IMR-90 (cell line): Measurements from ENCODE around the gene PPP2R2D. TPM values are rescaled to one million over a fixed set of nuclear protein-coding genes. Genes with fewer than 3 reads are reported as not detected.

ENCODE experiments used
- ATAC-seq: fragments of 200-7000 bp; cut with Tn5 transposase; 2 replicates; pipeline ENCODE4 v1.9.1; 2020; ENCODE audit warnings: low read depth, mild to moderate bottlenecking, moderate library complexity
- BruUV-seq: library from RNA; stranded (reverse); fragments of 400-500 nt; replicated peaks from 2 replicates; lab custom pipeline; 2021; lab: Mats Ljungman, UMichigan
- CTCF ChIA-PET: fragments of 300-600 bp; formaldehyde crosslinking; extraction: SDS; loops from one replicate; lab custom pipeline; 2021; ENCODE audit warnings: antibody characterized with exemption; lab: Yijun Ruan, JAX
- POLR2A ChIA-PET: fragments of 300-600 bp; sonication (Branson Sonifier 250); formaldehyde crosslinking; loops from one replicate; lab custom pipeline; 2022; ENCODE audit warnings: antibody characterized with exemption; ENCODE audit not compliant: unreplicated experiment; lab: Charles Lee
- DNase-seq: peaks from one replicate; pipeline ENCODE4 v3.0.0; 2013
- H2AFZ ChIP-seq: replicated peaks from 2 replicates; pipeline ENCODE3; 2013; ENCODE audit warnings: low read length, mild to moderate bottlenecking; ENCODE audit not compliant: poor library complexity
- H2AK5ac ChIP-seq: 2 replicates; pipeline ENCODE4 v1.6.1; 2013; ENCODE audit warnings: low read depth, low read length, inconsistent platforms
- H2AK9ac ChIP-seq: replicated peaks from 2 replicates; pipeline ENCODE3; 2013; ENCODE audit warnings: mild to moderate bottlenecking, low read depth, low read length, moderate library complexity; ENCODE audit not compliant: poor library complexity
- H2BK120ac ChIP-seq: 2 replicates; pipeline ENCODE4 v1.6.1; 2013; ENCODE audit warnings: low read depth, low read length, inconsistent platforms
- H2BK15ac ChIP-seq: 3 replicates; pipeline ENCODE4 v1.6.1; 2013; ENCODE audit warnings: low read depth, low read length, inconsistent platforms
- H2BK20ac ChIP-seq: 2 replicates; pipeline ENCODE4 v1.6.1; 2013; ENCODE audit warnings: low read depth, mild to moderate bottlenecking, inconsistent platforms, low read length, moderate library complexity
- H2BK5ac ChIP-seq: 2 replicates; pipeline ENCODE4 v1.6.1; 2013; ENCODE audit warnings: mild to moderate bottlenecking, low read depth, low read length, inconsistent platforms; ENCODE audit not compliant: poor library complexity, severe bottlenecking
- H3K14ac ChIP-seq: replicated peaks from 2 replicates; pipeline ENCODE4 v1.6.1; 2013; ENCODE audit warnings: low read depth, low read length, inconsistent platforms
- H3K18ac ChIP-seq: 2 replicates; pipeline ENCODE4 v1.6.1; 2013; ENCODE audit warnings: low read depth, low read length, control low read depth
- H3K23ac ChIP-seq: 2 replicates; pipeline ENCODE4 v1.6.1; 2013; ENCODE audit warnings: low read depth, low read length, inconsistent platforms
- H3K27ac ChIP-seq: 2 replicates; pipeline ENCODE4 v1.5.1; 2013; ENCODE audit warnings: mild to moderate bottlenecking, control low read depth, low read length; ENCODE audit not compliant: insufficient read depth
- H3K27me3 ChIP-seq: 2 replicates; pipeline ENCODE4 v1.6.1; 2013; ENCODE audit warnings: low read length; ENCODE audit not compliant: control insufficient read depth, insufficient read depth
- H3K36me3 ChIP-seq: 2 replicates; pipeline ENCODE4 v1.6.1; 2013; ENCODE audit warnings: low read length, mixed read lengths; ENCODE audit not compliant: control insufficient read depth, insufficient read depth
- H3K4ac ChIP-seq: 2 replicates; pipeline ENCODE4 v1.6.1; 2013; ENCODE audit warnings: low read depth, low read length, inconsistent platforms
- H3K4me1 ChIP-seq: 2 replicates; pipeline ENCODE4 v1.6.1; 2013; ENCODE audit warnings: low read length, mixed read lengths; ENCODE audit not compliant: control insufficient read depth, insufficient read depth
- H3K4me2 ChIP-seq: 2 replicates; pipeline ENCODE4 v1.6.1; 2013; ENCODE audit warnings: low read depth, mild to moderate bottlenecking, control low read depth, low read length, moderate library complexity
- H3K4me3 ChIP-seq: 2 replicates; pipeline ENCODE4 v1.5.1; 2013; ENCODE audit warnings: low read depth, mild to moderate bottlenecking, control low read depth, low read length, moderate library complexity; ENCODE audit not compliant: insufficient read depth
- H3K56ac ChIP-seq: 2 replicates; pipeline ENCODE4 v1.6.1; 2013; ENCODE audit warnings: low read length, inconsistent platforms; ENCODE audit not compliant: insufficient read depth; ENCODE audit errors: extremely low read depth
- H3K79me1 ChIP-seq, 2 experiments: 2 replicates each; pipeline ENCODE4 v1.6.1; 2013; ENCODE audit warnings: low read length in 2 of 2, inconsistent platforms in 1 of 2, low read depth in 1 of 2
- H3K9ac ChIP-seq: 2 replicates; pipeline ENCODE4 v1.6.1; 2013; ENCODE audit warnings: low read depth, low read length, control low read depth
- H3K9me1 ChIP-seq: 2 replicates; pipeline ENCODE4 v1.6.1; 2013; ENCODE audit warnings: low read length, inconsistent platforms; ENCODE audit not compliant: insufficient read depth
- H3K9me3 ChIP-seq: 2 replicates; pipeline ENCODE4 v1.6.1; 2013; ENCODE audit warnings: low read length; ENCODE audit not compliant: control insufficient read depth, insufficient read depth
- H4K20me1 ChIP-seq: 2 replicates; pipeline ENCODE4 v1.6.1; 2013; ENCODE audit warnings: low read length, inconsistent platforms; ENCODE audit not compliant: insufficient read depth
- H4K5ac ChIP-seq: 2 replicates; pipeline ENCODE4 v1.6.1; 2013; ENCODE audit warnings: mild to moderate bottlenecking, low read depth, low read length, control low read depth
- H4K8ac ChIP-seq, 2 experiments: 2 replicates each; pipeline ENCODE4 v1.6.1; 2013; ENCODE audit warnings: low read depth in 2 of 2, low read length in 2 of 2, control low read depth in 1 of 2, inconsistent platforms in 1 of 2
- H4K91ac ChIP-seq: 2 replicates; pipeline ENCODE4 v1.6.1; 2013; ENCODE audit warnings: low read depth, low read length, inconsistent platforms; ENCODE audit not compliant: insufficient read depth
- BHLHE40 ChIP-seq: fragments of 150-350 bp; IDR thresholded peaks from 2 replicates; pipeline ENCODE4 v1.6.1; 2016; ENCODE audit warnings: mild to moderate bottlenecking, low read depth, low read length
- CEBPB ChIP-seq: IDR thresholded peaks from 2 replicates; pipeline ENCODE4 v1.6.1; 2012; ENCODE audit warnings: low read depth, low read length, improper control_type of control experiment
- CTCF ChIP-seq: conservative IDR thresholded peaks from 2 replicates; pipeline ENCODE4 v1.5.1; 2012; ENCODE audit warnings: mild to moderate bottlenecking, low read depth, low read length, improper control_type of control experiment
- FOS ChIP-seq: fragments of 150-350 bp; IDR thresholded peaks from 2 replicates; pipeline ENCODE4 v1.6.1; 2016; ENCODE audit warnings: low read depth, low read length
- MXI1 ChIP-seq: IDR thresholded peaks from 2 replicates; pipeline ENCODE4 v1.6.1; 2012; ENCODE audit warnings: low read depth, mild to moderate bottlenecking, low read length, moderate library complexity, borderline replicate concordance
- NFE2L2 ChIP-seq: fragments of 150-350 bp; IDR thresholded peaks from 2 replicates; pipeline ENCODE4 v1.6.1; 2016; ENCODE audit warnings: low read depth, mild to moderate bottlenecking, low read length
- RFX5 ChIP-seq: IDR thresholded peaks from 2 replicates; pipeline ENCODE4 v1.8.0; 2012; ENCODE audit warnings: low read depth, mild to moderate bottlenecking, low read length, moderate library complexity
- SMC3 ChIP-seq: fragments of 150-350 bp; IDR thresholded peaks from 2 replicates; pipeline ENCODE4 v1.6.1; 2016; ENCODE audit warnings: low read depth, mild to moderate bottlenecking, antibody characterized with exemption, low read length, moderate library complexity
- USF2 ChIP-seq: fragments of 150-350 bp; IDR thresholded peaks from 2 replicates; pipeline ENCODE4 v1.6.1; 2017; ENCODE audit warnings: mild to moderate bottlenecking, antibody characterized with exemption, low read length, low read depth
- WGBS, 2 experiments: methylation state at CpG; one replicate each; pipeline versions ENCODE4 v1.1.5 to v1.1.7; 2013; ENCODE audit warnings: missing lambda C conversion rate in 2 of 2; ENCODE audit not compliant: insufficient read length in 1 of 2; ENCODE audit errors: extremely low coverage in 2 of 2; 5-methylcytosine and 5-hydroxymethylcytosine counted together
- dilution Hi-C: fragments of 300-500 bp; cut with HindIII; formaldehyde crosslinking; loops from one replicate; pipeline ENCODE4 v1.14.3; 2018; ENCODE audit warnings: low sequenced_read_pairs; ENCODE audit not compliant: unreplicated experiment
- in situ Hi-C: fragments of 300-500 bp; cut with MboI; formaldehyde crosslinking; loops from 3 replicates; pipeline ENCODE4 v1.14.3; 2019; ENCODE audit warnings: low sequenced_read_pairs, inconsistent platforms, mixed read lengths
- intact Hi-C: fragments of 100-400 bp; cut with micrococcal nuclease; formaldehyde crosslinking; loops from 2 replicates; pipeline ENCODE4 v1.10.0; 2022
- polyA plus RNA-seq, 3 experiments: library from polyadenylated mRNA; depleted of rRNA; stranded (reverse); fragments of >200 nt; gene quantifications; 2 replicates each; pipeline ENCODE4 v1.2.3, GENCODE V29; 2012; ENCODE audit warnings: low replicate concordance in 1 of 3
- total RNA-seq: library from RNA; depleted of rRNA; stranded (reverse); fragments of >200 nt; gene quantifications from 2 replicates; pipeline ENCODE4 v1.2.3, GENCODE V29; 2012
- TF ChIP-seq, protein P1 (sequence below): fragments of 150-350 bp; IDR thresholded peaks from 2 replicates; pipeline ENCODE4 v1.6.1; 2016; ENCODE audit warnings: low read depth, mild to moderate bottlenecking, low read length, moderate library complexity, borderline replicate concordance

PPP2R2D gene
- total and polyA plus RNA-seq, 2 of the 4 experiments (the other 2 are of a cell fraction) = 22.8 to 23.8 TPM

- Histone ChIP-seq H3K23ac (no peak overlapping the region), H3K9me3 (no peaks in the 10 kb centered on the region), H3K9me1 (no peaks in the 10 kb centered on the region), H3K36me3 (no peaks in the 10 kb centered on the region), H2AFZ (peak overlapping the region; percentile 21), H2BK5ac (no peak overlapping the region), H3K4ac (no peak overlapping the region), H2BK15ac (no peak overlapping the region), H3K4me1 (no peaks in the 10 kb centered on the region), H3K4me3 (no peak overlapping the region), H3K27me3 (peaks cover 4% of the 10 kb centered on the region; the same call in 1 of the 2 replicates), H3K9ac (no peak overlapping the region), H2AK9ac (no peak overlapping the region), H3K27ac (no peak overlapping the region), H4K8ac (no peak overlapping the region), H2AK5ac (no peak overlapping the region), H3K56ac (no peak overlapping the region), H2BK20ac (no peak overlapping the region), H3K14ac (no peak overlapping the region), H4K5ac (no peak overlapping the region), H4K20me1 (no peaks in the 10 kb centered on the region), H3K79me1 (no peaks in the 10 kb centered on the region), H3K18ac (no peak overlapping the region), H2BK120ac (no peak overlapping the region), H3K4me2 (no peak overlapping the region), H4K91ac (no peak overlapping the region)
- in situ Hi-C loops (no loop called here), dilution Hi-C loops (no loop called here), intact Hi-C loops (no loop called here)
- BruUV-seq = no TSS peak
- ChIA-PET CTCF (interaction anchor here (0.6 kb wide), 1 partner anchor 1693 kb away, joined by 3 read pairs; no protein-coding TSS in a partner anchor), POLR2A (no interaction called here)
- no peak for DNase-seq
- ATAC-seq = no peak
- whole genome bisulfite sequencing, 2 experiments = 66% methylated on average over 8 of the region's 19 CpGs; no CpG with 5 or more reads in 1 of the 2 experiments
- TF ChIP-seq USF2 (no peak), CEBPB (no peak), CTCF (no peak), BHLHE40 (no peak), SMC3 (no peak), FOS (no peak), RFX5 (no peak), NFE2L2 (no peak), MXI1 (no peak)
- TF ChIP-seq, protein P1, sequence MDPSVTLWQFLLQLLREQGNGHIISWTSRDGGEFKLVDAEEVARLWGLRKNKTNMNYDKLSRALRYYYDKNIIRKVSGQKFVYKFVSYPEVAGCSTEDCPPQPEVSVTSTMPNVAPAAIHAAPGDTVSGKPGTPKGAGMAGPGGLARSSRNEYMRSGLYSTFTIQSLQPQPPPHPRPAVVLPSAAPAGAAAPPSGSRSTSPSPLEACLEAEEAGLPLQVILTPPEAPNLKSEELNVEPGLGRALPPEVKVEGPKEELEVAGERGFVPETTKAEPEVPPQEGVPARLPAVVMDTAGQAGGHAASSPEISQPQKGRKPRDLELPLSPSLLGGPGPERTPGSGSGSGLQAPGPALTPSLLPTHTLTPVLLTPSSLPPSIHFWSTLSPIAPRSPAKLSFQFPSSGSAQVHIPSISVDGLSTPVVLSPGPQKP = no peak
Observed at GRCh38 chr10:131872827-131873375, 27.9 kb upstream of the PPP2R2D start.
